NCI-H1930 (cell line): ENCODE results near the gene BLACAT1.
"Not testable (repeated sequence)": the region's sequence is repeated elsewhere in the genome, so short reads cannot be mapped to it uniquely, and the experiment has no call there.

Experiments
- DNase-seq, 2 experiments: peaks; one replicate each; lab custom pipeline; 2025; lab: John Stamatoyannopoulos, UW

The BLACAT1 gene

DNA sequence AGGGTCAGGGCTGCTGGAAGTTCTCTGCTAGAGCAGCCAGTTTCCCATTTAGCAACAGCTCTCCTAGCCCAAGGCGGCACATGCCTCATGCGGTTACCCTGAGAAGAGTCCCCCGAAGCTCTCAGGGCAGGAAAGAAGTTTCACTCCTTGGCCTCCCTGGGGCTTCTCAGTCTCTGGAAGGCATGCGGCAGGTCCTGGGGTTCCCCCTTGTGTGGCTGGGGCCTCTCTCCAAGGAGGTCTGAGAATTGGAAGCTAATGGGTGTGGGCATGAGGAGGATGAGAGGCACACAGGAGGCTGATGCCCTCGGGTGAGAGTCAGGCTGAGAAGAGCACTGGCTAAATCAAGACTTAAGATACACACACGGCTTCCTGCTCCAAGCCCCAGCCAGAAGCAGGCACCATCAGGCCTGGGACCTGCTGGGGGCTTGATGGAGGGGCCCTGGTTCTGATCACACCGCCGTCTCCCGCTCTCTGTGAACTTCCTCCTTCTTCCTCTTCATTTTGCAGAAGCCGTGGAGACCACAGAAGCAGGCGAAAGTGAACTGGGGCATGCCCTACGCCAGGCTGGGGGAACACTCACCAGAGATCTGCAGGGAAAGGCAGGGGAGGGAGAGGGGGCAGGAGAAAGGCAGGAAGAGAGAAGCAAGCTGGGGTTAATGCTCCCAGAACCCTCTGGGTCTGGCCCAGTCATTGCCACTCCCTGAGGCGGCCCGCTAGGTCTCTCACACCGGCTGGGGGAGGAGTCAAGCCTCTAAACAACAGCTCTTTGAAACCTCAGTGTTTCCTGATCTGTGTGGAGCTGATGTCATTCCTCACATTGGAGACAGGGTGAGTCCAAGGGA, 15.1 kb downstream of the BLACAT1 start:
- no peak for DNase-seq

DNA sequence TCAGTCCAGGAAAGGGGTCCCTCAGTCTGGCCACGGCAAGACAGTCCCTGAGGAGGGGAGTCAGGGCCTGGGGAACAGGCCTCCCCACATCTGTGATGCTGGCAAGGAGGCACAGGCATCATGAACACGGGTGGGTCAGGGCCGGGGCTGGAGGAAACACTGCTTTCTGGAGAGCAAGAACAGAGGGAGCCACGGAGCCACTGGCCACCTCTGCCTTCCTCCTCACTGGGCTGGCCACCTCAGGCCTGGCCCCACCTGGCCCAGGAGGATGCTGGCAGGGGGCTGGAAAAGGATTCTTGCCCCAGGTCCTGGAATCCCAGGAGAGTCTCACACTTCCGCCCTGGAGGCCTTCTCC, 15.7 kb downstream of the BLACAT1 start:
- no peak for DNase-seq

DNA sequence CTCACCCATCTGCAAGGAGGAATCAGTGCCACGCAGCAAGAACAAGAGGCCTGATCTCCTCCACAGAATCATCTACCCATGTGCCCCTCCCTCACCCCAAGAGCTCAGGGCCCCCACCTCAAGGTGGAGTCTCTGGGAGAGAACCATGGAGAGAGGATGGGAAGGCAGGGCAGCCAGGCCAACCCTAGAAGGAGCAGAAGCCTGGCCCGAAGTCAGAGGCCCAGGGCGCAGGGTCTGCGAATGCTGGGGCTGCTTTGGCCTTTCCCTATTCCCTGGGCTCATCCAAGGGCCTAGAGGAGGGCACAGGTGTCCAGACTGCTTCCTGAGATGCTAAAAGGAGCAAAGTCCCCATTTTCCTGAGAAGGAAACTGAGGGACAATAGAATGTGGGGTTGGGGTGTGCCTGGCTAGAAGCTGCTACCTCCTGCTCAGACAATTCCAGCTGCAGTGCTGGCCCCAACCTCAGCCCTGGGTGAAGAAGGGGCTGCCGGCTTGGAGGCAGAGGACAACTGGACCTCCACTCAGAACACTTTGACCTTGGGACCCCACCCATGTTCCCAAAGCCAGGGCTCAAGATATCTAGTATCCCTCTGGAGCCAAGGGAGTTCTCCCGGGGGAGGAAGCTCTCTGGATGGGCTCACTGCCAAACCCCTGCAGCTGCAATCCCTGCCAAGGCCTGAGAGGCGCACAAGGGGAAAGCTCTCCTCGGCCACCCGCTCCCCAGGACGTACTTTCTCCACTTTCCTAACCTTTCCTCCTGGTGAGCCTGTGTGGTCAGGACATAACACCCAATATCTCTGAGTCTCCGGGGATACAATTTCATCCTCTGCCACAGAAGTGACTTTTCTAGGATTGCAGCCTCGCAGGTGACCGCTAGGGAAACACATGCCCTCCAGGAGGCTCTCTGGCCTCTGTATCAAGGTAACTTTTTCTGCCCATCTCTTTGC, 17.4 kb downstream of the BLACAT1 start:
- no peak for DNase-seq

DNA sequence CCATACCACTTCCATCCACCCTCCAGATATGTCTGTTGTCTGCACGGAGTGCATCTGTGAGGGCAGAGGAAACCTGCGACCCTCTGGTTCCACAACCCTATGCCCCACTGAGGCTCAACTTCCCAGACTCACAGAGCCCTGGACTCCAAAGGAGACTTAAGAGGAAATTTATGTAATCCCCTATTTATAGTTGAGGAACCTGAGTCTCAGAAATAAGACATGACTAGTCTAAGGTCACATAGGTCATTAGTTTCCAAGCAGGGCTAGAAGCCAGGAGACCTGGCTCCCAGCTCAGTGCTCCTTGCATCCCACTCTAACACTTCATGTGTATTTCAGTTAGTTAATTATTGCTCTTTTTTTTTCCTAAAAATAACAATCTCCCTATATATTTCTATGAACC, 18.3 kb downstream of the BLACAT1 start:
- DNase-seq = no peak

DNA sequence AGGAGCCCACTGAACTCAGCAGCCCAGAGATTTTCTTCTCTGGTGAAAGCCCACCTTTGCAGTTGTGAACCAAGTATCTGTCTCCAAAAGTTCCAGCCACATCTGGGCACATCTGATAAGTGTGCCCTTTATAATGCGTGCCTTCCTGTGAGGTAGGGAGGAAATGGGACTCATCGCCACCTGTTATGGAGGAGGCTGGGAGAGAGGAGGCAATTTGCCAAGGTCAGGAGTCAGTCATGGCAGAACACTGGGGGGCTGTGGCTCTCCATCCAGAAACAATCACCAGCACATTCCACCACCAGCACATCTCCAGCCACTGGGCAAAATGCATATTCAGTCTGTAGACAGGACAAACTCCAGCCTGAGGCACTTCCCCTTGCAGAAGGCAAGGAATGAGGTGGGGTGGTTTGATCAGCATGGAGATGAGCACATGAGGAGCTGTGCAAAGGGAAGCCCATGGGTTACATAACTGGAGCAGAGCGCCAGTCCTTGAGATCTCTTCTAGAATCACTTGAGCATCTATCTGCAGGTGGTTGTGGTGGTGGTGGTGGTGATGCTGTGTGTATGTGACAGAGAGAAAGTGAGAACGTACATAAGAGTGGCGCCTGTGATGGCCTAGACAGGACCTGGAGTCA, 19.0 kb downstream of the BLACAT1 start:
- DNase-seq = no peak

DNA sequence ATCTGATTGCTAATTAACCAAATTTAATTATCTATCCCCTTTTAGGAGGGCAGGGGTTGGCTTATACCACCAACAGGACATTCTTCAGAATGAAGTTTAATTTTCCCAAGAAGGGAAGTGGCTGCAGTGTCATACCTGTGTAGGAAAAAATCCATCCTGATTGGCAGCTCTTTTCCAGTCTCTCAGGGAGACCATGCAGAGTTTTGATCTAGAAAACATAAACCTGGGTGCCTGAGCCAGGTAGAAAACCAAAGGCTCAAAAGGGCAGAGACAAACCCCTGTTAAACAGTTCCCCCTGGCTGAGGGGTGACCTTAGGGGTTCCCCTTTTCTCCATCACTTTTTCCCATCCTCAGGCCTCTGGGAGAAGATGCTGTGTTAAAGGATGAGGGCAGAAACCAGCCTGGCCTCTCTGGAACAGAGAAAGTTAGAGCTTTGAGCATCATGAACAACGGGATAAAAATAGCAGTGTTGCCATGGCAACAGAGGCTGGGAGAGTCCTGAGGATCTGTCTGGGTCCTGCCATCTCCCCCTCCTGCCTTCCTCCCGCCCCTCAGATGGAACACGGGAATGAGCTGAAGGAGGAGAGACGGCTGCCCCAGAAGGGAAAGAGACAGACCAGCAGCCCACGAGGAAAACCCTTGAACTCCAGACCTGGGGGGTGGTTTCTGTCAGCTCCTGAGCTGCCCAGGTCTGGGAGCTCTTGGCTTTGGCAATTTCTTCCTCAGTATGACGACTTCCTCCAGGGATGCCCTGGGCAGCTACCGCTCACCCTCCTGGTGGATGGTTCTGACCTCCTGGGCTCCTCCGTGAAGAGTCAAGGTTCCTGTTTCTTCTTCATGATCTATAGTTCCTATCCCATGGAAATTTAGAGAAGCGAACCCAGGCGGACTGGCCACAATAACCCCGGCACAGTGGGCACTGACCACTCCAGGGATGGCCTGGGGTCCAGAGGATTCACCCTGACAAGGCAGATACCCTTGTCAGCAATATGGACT, 20.0 kb downstream of the BLACAT1 start:
- DNase-seq = no peak

DNA sequence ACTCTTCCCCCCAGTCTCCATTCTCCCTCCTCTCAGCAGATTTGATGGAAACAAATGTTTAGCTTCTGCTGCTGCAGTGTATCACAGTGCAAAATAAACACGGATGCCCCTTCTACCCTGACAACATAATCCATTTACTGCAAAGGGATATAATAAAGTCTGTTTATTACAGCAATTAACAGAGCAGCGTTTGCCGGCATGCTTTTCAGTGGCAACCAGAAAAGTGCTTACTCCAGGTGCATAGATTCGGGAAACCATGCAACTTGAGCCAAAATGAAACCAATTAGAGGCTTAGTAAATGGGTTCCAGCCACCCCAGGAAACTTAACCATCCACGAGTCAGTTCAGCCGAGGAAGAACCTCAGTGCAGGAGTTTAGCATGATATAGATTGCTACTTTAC, 21.1 kb downstream of the BLACAT1 start:
- peak in 1 of 2 experiments; percentile 16 for DNase-seq

DNA sequence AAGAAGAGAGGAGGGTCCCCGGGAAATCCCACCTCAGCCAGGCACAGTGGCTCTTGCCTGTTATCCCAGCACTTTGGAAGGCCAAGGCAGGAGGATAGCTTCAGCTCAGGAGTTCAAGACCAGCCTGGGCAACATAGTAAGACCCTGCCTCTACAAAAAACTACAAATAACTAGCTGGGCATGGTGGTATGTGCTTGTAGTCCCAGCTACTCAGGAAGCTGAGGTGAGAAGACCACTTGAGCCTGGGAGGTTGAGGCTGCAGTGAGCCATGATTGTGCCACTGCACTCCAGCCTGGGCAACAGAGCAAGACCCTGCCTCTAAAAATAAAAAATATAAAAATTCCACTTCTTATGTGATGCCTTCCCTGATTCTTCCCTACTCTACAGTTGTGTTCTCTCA, 23.2 kb downstream of the BLACAT1 start:
- DNase-seq = not testable (repeated sequence)

DNA sequence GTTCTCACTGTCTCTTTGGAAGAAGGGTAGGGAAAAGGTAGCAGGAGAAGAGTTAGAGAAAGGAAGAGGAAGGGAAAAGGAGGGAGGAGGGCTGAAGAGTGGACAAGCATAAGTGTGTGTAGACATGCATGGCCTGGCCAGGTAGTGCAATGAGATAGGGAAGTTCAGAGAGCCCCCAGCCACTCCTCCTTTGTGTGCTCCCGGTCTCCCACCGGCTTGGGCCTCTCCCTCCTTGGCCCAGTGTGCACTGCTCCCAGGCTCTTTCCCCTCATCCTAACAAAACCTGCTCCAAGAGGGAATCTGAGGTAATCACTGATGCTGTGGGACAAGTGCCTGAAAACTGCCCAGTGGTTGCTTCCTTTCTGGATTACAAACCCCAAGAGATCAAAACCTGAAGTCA, 23.7 kb downstream of the BLACAT1 start:
- DNase-seq = no peak

DNA sequence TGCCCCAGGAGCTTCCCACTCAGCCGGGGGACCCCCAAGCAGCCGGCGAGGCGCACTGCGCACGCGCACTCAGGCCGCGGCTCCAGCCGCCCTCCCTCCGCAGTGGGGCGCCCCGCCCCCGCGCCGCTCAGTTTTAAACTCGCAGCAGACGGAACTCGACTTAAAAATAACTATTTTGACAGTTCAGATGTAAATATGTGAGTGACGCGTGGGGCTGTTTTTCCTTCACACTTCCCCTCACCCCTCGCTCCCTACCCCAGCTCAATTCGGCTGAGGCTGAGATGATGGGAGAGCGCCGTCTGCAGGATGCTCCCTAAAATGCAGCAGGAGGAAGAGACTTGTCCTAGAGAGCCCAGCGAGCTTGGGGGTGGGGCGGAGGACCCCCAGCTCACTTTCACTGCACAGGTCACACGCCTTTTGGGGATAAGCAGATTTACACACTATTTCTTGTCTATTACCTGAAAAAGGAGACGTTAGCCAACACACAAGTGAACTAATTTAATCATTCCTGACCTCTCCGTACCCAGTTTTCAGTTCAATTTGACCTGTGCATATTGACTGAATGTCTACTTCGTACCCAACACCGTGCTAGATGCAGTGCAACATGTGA, 25.0 kb downstream of the BLACAT1 start:
- peak; percentile 52 to 63 for DNase-seq

DNA sequence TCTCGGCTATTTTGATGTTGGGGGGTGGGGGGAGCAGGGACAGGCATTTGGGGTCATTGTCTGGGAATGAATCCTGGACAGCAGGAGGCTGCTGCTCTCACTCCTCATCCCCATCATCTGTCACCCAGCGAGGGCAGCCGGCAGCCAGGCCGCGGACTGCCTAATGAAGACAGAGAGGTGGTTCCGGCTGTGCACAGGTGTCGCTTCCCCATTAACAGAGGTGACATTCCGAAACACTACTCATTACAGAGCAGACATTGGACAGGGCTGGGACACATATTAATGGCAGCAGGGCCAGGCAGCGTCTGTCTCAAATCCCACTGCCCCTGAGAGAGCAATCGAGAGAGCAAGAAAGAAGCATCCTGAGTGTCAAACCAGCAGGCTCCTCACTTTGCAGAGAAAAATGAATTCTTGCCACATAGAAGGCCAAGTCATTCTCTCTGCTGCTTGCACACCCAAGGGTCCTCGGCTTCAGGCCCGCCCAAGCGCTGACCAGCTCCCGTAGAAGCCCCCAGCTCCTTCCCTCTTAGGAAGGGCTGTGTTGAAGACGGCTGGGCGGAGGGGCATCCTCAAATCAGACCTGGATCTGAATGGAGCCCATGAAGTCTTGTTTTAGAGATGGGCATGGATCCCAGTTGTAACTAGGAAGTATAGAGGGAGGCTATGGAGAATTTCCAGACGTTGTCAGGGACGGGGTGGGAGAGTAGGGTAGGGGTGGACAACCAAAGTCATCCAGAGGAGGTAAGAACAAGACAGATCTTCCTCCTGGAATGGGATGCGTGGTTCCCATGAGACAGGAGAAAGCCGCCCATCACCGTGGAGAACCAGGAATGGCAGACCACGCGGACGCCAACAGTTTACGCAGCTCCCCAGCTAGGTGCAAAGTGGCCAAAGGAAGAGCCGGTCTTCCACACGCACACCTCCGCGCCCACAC, 25.8 kb downstream of the BLACAT1 start:
- no peak for DNase-seq

DNA sequence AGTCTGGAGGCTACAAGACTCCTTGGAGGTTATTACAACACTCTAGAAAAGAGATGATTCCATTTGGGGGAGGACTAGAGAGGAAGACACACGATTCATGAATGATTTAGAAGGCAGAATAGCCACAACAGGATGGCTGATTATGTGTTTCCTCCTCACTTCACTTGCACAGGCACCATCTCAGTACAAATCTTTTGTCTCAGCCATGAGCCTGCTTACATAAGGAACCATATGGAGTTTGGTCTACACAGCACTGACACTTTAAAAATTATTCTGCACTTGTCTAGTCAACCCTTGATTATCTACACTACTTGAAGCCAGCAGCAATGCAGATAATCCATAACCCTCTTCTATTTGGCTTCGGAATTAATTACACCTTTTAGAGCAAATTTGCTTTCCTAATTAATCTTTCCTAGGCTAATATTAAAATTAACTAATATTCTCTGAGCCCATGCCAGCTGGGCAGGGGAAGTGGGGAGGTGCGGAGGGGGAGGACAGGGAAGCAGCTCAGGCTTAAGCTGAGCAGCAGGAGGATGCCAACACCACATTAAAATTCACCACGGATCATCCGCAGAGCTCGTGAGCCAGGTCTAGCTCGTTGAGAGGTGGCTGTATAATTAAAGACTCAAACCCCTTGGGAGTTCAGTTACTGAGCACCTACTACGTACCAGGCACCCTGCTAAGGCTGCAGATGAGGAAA, 30.8 kb downstream of the BLACAT1 start:
- DNase-seq = no peak

DNA sequence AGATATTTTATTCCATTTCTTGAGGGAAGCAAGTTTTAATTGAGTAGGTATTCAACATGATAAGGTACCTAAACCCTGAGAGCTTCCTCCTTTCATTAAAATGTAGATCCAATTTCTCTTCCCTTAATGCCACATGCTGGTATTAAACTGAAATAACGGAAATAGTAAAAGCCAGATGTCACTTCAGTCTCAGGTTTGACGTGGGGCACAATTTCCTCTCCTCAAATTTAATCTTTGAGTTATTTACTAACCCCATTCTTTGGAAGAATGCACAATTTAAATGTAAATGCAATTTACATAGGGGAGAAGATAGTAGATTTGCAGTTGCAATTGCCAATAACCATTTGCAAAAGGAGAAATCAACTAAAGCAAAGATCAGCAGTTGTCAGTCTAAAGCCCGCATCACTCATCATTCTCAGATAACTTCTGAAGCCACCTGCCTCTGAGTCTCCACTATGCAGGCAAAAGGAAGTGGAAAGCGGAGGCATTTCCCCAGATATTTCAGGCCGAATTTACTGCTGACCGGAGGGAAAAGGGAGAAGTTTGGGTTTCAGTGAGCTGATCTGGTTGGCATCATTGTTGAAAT, 31.9 kb downstream of the BLACAT1 start:
- DNase-seq = no peak

DNA sequence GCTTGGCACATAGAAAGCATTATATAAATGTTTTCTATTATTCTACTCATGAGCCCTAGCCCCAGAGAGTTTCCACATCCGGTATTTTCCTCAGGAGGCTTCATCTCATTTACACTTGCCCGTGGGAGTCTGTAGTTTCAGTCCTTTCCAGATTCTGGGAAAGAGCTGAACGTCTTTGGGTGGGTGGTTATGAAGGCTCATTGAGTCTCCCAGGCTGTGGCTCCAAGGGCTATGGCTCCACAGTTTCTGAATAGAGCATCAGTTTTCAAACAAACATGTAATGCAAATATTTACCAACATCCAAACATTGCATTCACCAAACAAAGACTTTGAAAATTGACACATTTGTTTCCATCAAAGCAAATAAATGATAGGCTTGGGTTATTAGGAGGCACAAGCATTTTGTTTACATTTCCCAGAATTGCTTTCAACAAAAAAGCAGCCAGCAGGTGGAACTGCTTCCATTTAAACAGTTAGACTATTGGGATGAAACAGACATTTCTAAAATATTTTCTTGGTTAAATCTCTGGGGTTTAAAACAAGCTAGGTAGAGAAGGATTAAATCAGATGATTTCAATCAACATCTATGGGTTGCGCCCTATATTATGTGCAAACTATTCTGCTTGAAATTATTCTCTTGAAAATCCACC, 32.7 kb downstream of the BLACAT1 start:
- DNase-seq = peak; percentile 83 to 88

DNA sequence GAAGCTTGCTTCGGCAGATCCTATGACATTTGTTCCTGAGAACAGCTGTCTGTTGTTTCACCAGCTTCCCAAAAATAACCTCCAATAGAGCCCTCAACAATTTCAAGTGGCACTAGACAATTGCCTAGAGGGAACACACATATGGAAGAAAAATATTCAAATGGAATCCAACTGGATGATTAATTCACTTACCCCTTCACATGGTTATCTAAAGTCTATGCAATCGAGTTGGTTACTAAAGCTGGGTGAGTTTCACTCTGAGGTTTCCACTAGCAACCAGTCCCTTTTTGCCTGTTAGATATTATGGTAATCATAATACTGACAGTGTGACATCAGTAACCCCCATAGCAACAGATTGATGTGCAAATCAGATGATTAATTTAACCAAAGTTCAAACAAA, 34.0 kb downstream of the BLACAT1 start, which contains the start of gene LEMD1:
LEMD1 (minus strand) TSS at position 259 of the 400 bp plus-strand sequence. CDS start 1,520 bp downstream, outside the sequence.
- no peak for DNase-seq

DNA sequence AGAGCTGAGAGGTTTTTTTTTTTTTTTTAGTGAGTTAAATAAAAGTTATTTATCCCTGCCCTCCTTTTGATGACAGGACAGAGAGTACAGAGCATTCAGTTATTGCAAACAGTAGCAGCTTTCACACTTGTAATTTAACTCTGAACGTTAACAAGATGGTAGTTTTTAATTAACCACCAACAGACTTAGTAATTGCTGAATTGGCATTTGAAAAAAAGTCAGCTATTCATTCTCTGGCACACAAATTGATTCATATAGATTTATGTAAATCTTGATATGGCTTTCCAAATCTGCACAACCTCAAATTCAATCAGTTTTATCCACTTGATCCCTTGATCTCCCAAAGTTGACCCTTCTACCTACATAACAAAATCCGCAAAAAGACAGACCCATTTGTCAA, 34.9 kb downstream of the BLACAT1 start:
- no peak for DNase-seq

DNA sequence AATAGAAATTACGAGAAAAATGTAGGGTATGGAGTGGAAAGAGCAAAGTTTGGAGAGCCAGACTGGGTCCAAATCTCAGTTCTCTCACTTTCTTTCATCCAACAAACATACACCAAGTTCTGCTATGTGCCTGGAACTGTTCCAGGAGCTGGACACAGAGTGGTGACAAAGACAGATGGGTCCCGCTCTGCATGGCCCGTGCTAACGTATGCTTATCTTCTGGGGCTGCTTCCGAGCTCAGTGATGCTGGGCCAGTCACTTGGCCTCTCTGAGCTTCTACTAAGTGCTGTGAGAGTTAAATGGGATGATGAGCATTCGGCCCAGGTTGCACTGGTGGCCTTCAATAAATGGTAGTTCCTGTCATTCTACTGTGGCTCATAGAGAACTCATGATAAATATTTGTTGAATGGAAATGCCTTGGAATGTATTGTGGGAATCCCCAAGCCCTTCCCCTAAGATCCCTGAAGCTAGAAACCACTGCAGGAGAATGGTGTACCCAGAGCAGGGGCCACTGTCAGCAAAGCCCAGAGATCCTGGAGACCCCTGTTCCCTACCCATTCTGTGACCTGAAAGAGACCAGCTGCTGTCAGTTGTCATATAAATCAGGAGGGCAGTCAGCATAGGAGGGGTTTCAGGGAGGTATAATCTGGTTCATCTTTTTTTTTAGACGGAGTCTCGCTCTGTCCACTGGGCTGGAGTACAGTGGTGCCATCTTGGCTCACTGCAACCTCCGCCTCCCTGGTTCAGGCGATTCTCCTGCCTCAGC, 37.8 kb downstream of the BLACAT1 start:
- no peak for DNase-seq
